Measurements from ENCODE around the gene TAP2. TPM values are rescaled to one million over a fixed set of nuclear protein-coding genes. Genes with fewer than 3 reads are reported as not detected.
"Not testable (repeated sequence)": the region's sequence is repeated elsewhere in the genome, so short reads cannot be mapped to it uniquely, and the experiment has no call there.

TAP2 gene
- total RNA-seq, 1 experiment from 2014 or later: 93.0 TPM

GRCh38 chr6:32876603-32877002 is 38.1 kb upstream of the TAP2 start:
- H4K20me1 ChIP-seq (ENCODE audit: insufficient read depth, low read depth, low read length): no peaks in the 10 kb centered on the region
- H3K4me3 ChIP-seq (ENCODE audit: low read length): no peak overlapping the region
- H3K9ac ChIP-seq (ENCODE audit: low read length): no peak overlapping the region
- no peak overlapping the region for H2AFZ ChIP-seq (ENCODE audit: low read length)
- no peaks in the 10 kb centered on the region for H3K36me3 ChIP-seq (ENCODE audit: insufficient read depth, low read length)
- H3K4me2 ChIP-seq (ENCODE audit: low read depth, low read length, poor library complexity, severe bottlenecking): no peak overlapping the region
- no peaks in the 10 kb centered on the region for H3K27me3 ChIP-seq (ENCODE audit: low read length)
- H3K79me2 ChIP-seq (ENCODE audit: low read length): no peaks in the 10 kb centered on the region
- no peak overlapping the region for H3K27ac ChIP-seq (ENCODE audit: low read length)
- H3K4me1 ChIP-seq (ENCODE audit: low read length): peaks cover 16% of the 10 kb centered on the region
- H3K9me3 ChIP-seq (ENCODE audit: low read length): no peaks in the 10 kb centered on the region
- no peaks in the 10 kb centered on the region for H3K9me2 ChIP-seq (replicated peaks; ENCODE audit: insufficient read depth, low read length)
- no peak for DNase-seq

GRCh38 chr6:32873947-32874346 is 35.4 kb upstream of the TAP2 start:
- H3K9me2 ChIP-seq (replicated peaks; ENCODE audit: insufficient read depth, low read length); H3K36me3 ChIP-seq (ENCODE audit: insufficient read depth, low read length); H3K4me1 ChIP-seq (ENCODE audit: low read length); H3K4me2 ChIP-seq (ENCODE audit: low read depth, low read length, poor library complexity, severe bottlenecking); DNase-seq; H3K9ac ChIP-seq (ENCODE audit: low read length); H3K27ac ChIP-seq (ENCODE audit: low read length); H4K20me1 ChIP-seq (ENCODE audit: insufficient read depth, low read depth, low read length); H2AFZ ChIP-seq (ENCODE audit: low read length); H3K4me3 ChIP-seq (ENCODE audit: low read length); H3K9me3 ChIP-seq (ENCODE audit: low read length); H3K27me3 ChIP-seq (ENCODE audit: low read length); H3K79me2 ChIP-seq (ENCODE audit: low read length): not testable (repeated sequence)

GRCh38 chr6:32868257-32868788 is 29.8 kb upstream of the TAP2 start:
- Histone ChIP-seq H2AFZ (ENCODE audit: low read length) (peak overlapping the region; percentile 64; the same call in 1 of the 2 replicates), H3K9me2 (replicated peaks; ENCODE audit: insufficient read depth, low read length) (no peaks in the 10 kb centered on the region), H3K4me1 (ENCODE audit: low read length) (peaks cover 32% of the 10 kb centered on the region), H3K9me3 (ENCODE audit: low read length) (no peaks in the 10 kb centered on the region), H3K27me3 (ENCODE audit: low read length) (no peaks in the 10 kb centered on the region), H3K79me2 (ENCODE audit: low read length) (no peaks in the 10 kb centered on the region), H3K4me2 (ENCODE audit: low read depth, low read length, poor library complexity, severe bottlenecking) (peak overlapping the region; percentile 80), H4K20me1 (ENCODE audit: insufficient read depth, low read depth, low read length) (no peaks in the 10 kb centered on the region), H3K4me3 (ENCODE audit: low read length) (peak overlapping the region; percentile 49), H3K27ac (ENCODE audit: low read length) (peak overlapping the region; percentile 94), H3K36me3 (ENCODE audit: insufficient read depth, low read length) (no peaks in the 10 kb centered on the region), H3K9ac (ENCODE audit: low read length) (peak overlapping the region; percentile 69)
- peak; percentile 96 for DNase-seq

GRCh38 chr6:32867554-32868256 is 29.2 kb upstream of the TAP2 start:
- Histone ChIP-seq H3K9me3 (ENCODE audit: low read length) (no peaks in the 10 kb centered on the region), H3K79me2 (ENCODE audit: low read length) (no peaks in the 10 kb centered on the region), H3K4me1 (ENCODE audit: low read length) (peaks cover 32% of the 10 kb centered on the region), H3K27ac (ENCODE audit: low read length) (peak overlapping the region; percentile 94), H3K4me3 (ENCODE audit: low read length) (peak overlapping the region; percentile 49), H3K9ac (ENCODE audit: low read length) (peak overlapping the region; percentile 69), H3K9me2 (replicated peaks; ENCODE audit: insufficient read depth, low read length) (no peaks in the 10 kb centered on the region), H2AFZ (ENCODE audit: low read length) (peak overlapping the region; percentile 64), H3K27me3 (ENCODE audit: low read length) (no peaks in the 10 kb centered on the region), H4K20me1 (ENCODE audit: insufficient read depth, low read depth, low read length) (no peaks in the 10 kb centered on the region), H3K4me2 (ENCODE audit: low read depth, low read length, poor library complexity, severe bottlenecking) (peak overlapping the region; percentile 80), H3K36me3 (ENCODE audit: insufficient read depth, low read length) (no peaks in the 10 kb centered on the region)
- peak; percentile 79 for DNase-seq

- Histone ChIP-seq H4K20me1 (ENCODE audit: insufficient read depth, low read depth, low read length) (no peaks in the 10 kb centered on the region), H3K9me3 (ENCODE audit: low read length) (no peaks in the 10 kb centered on the region), H3K9ac (ENCODE audit: low read length) (peak overlapping the region; percentile 69), H3K4me1 (ENCODE audit: low read length) (peaks cover 32% of the 10 kb centered on the region), H3K9me2 (replicated peaks; ENCODE audit: insufficient read depth, low read length) (no peaks in the 10 kb centered on the region), H3K36me3 (ENCODE audit: insufficient read depth, low read length) (no peaks in the 10 kb centered on the region), H3K4me3 (ENCODE audit: low read length) (peak overlapping the region; percentile 49), H3K79me2 (ENCODE audit: low read length) (no peaks in the 10 kb centered on the region), H2AFZ (ENCODE audit: low read length) (peak overlapping the region; percentile 64), H3K4me2 (ENCODE audit: low read depth, low read length, poor library complexity, severe bottlenecking) (peak overlapping the region; percentile 80), H3K27me3 (ENCODE audit: low read length) (no peaks in the 10 kb centered on the region), H3K27ac (ENCODE audit: low read length) (peak overlapping the region; percentile 94)
- peak; percentile 82 for DNase-seq
Measured at GRCh38 chr6:32867022-32867477, 28.5 kb upstream of the TAP2 start.

GRCh38 chr6:32865724-32866443 is 27.3 kb upstream of the TAP2 start:
- H3K9me3 ChIP-seq (ENCODE audit: low read length): no peaks in the 10 kb centered on the region
- peak overlapping the region; percentile 64; the same call in 1 of the 2 replicates for H2AFZ ChIP-seq (ENCODE audit: low read length)
- no peaks in the 10 kb centered on the region; the same call in 1 of the 2 replicates for H3K36me3 ChIP-seq (ENCODE audit: insufficient read depth, low read length)
- H3K27me3 ChIP-seq (ENCODE audit: low read length): no peaks in the 10 kb centered on the region
- no peaks in the 10 kb centered on the region for H3K9me2 ChIP-seq (replicated peaks; ENCODE audit: insufficient read depth, low read length)
- no peak for DNase-seq
- H3K4me3 ChIP-seq (ENCODE audit: low read length): peak overlapping the region; percentile 49; the same call in 1 of the 2 replicates
- peak overlapping the region; percentile 80 for H3K4me2 ChIP-seq (ENCODE audit: low read depth, low read length, poor library complexity, severe bottlenecking)
- H3K27ac ChIP-seq (ENCODE audit: low read length): peak overlapping the region; percentile 94
- H3K79me2 ChIP-seq (ENCODE audit: low read length): no peaks in the 10 kb centered on the region
- H3K4me1 ChIP-seq (ENCODE audit: low read length): peaks cover 32% of the 10 kb centered on the region
- no peaks in the 10 kb centered on the region for H4K20me1 ChIP-seq (ENCODE audit: insufficient read depth, low read depth, low read length)
- H3K9ac ChIP-seq (ENCODE audit: low read length): peak overlapping the region; percentile 9; the same call in 1 of the 2 replicates

GRCh38 chr6:32862725-32863124 is 24.2 kb upstream of the TAP2 start:
- no peak for DNase-seq

GRCh38 chr6:32860674-32861073 is 22.1 kb upstream of the TAP2 start:
- H3K4me3 ChIP-seq (ENCODE audit: low read length): no peak overlapping the region

More at GRCh38 chr6:32862725-32863124, 24.2 kb upstream of the TAP2 start:
- H3K9ac ChIP-seq (ENCODE audit: low read length): no peak overlapping the region
- no peaks in the 10 kb centered on the region for H3K27me3 ChIP-seq (ENCODE audit: low read length)
- no peaks in the 10 kb centered on the region for H3K9me3 ChIP-seq (ENCODE audit: low read length)
- no peaks in the 10 kb centered on the region; the same call in 1 of the 2 replicates for H3K79me2 ChIP-seq (ENCODE audit: low read length)
- peaks cover 16% of the 10 kb centered on the region for H3K36me3 ChIP-seq (ENCODE audit: insufficient read depth, low read length)
- H3K27ac ChIP-seq (ENCODE audit: low read length): no peak overlapping the region
- H4K20me1 ChIP-seq (ENCODE audit: insufficient read depth, low read depth, low read length): no peaks in the 10 kb centered on the region
- no peak overlapping the region for H3K4me3 ChIP-seq (ENCODE audit: low read length)
- no peak overlapping the region for H3K4me2 ChIP-seq (ENCODE audit: low read depth, low read length, poor library complexity, severe bottlenecking)
- H3K9me2 ChIP-seq (replicated peaks; ENCODE audit: insufficient read depth, low read length): no peaks in the 10 kb centered on the region
- H3K4me1 ChIP-seq (ENCODE audit: low read length): peaks cover 27% of the 10 kb centered on the region
- no peak overlapping the region for H2AFZ ChIP-seq (ENCODE audit: low read length)

More at GRCh38 chr6:32860674-32861073, 22.1 kb upstream of the TAP2 start:
- H3K9me2 ChIP-seq (replicated peaks; ENCODE audit: insufficient read depth, low read length): no peaks in the 10 kb centered on the region
- H3K36me3 ChIP-seq (ENCODE audit: insufficient read depth, low read length): peaks cover 22% of the 10 kb centered on the region
- H3K9ac ChIP-seq (ENCODE audit: low read length): no peak overlapping the region
- DNase-seq: no peak
- no peaks in the 10 kb centered on the region for H3K9me3 ChIP-seq (ENCODE audit: low read length)
- H3K79me2 ChIP-seq (ENCODE audit: low read length): peaks cover 14% of the 10 kb centered on the region
- H3K27me3 ChIP-seq (ENCODE audit: low read length): no peaks in the 10 kb centered on the region
- 0 out of 2 replicates have a peak overlapping the region, but pooled peaks have one; percentile 6 for H3K27ac ChIP-seq (ENCODE audit: low read length)
- H2AFZ ChIP-seq (ENCODE audit: low read length): no peak overlapping the region
- no peaks in the 10 kb centered on the region for H4K20me1 ChIP-seq (ENCODE audit: insufficient read depth, low read depth, low read length)
- peaks cover 20% of the 10 kb centered on the region for H3K4me1 ChIP-seq (ENCODE audit: low read length)
- no peak overlapping the region for H3K4me2 ChIP-seq (ENCODE audit: low read depth, low read length, poor library complexity, severe bottlenecking)
